ENCODE measurements around the gene SESN3.
"Not testable (repeated sequence)": the region's sequence is repeated elsewhere in the genome, so short reads cannot be mapped to it uniquely, and the experiment has no call there.

SESN3 gene

GRCh38 chr11:95219599-95219998 lies 11.4 kb downstream of the SESN3 start:
- no peaks in the 10 kb centered on the region for H3K27me3 ChIP-seq (ENCODE audit: insufficient read depth, low read depth)
- no peaks in the 10 kb centered on the region for H3K4me1 ChIP-seq (ENCODE audit: low read depth, poor library complexity, severe bottlenecking)
- H3K27ac ChIP-seq, result no peak overlapping the region
- H4K20me1 ChIP-seq (ENCODE audit: insufficient read depth), result no peaks in the 10 kb centered on the region
- H3K4me3 ChIP-seq (IDR thresholded peaks at IDR 0.05; ENCODE audit: insufficient read depth, low read depth, low read length), result no peak overlapping the region
- H3K9ac ChIP-seq, result no peak overlapping the region
- no peak overlapping the region for H2AFZ ChIP-seq (ENCODE audit: low read depth)
- no peak overlapping the region for H3K4me2 ChIP-seq
- H3K79me2 ChIP-seq (ENCODE audit: insufficient read depth, low read depth), result no peaks in the 10 kb centered on the region
- H3K36me3 ChIP-seq (ENCODE audit: insufficient read depth), result no peaks in the 10 kb centered on the region
- TF ChIP-seq CTCF (conservative IDR thresholded peaks at IDR 0.05; ENCODE audit: low read depth, low read length), result no peak

DNA sequence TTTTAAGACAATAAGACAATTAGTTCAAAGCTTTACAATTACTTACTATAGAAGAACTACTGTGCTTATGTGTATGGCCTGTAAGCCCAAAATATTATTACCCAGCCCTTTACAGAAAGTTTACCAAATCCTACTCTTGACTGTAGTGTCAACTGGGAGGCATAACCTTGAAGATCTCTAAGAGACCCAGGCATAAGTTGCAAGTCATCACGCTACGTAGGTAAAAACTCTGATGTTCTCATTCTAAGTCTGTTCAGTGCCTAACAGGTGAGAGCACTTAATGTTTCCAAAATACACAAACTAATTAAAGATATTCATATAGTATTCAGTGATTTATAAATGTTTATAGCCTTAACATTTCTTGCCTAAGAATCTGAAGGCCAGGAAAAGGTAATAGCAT lies 12.9 kb downstream of the SESN3 start:
- H3K79me2 ChIP-seq (ENCODE audit: insufficient read depth, low read depth), result no peaks in the 10 kb centered on the region
- H3K4me2 ChIP-seq, result no peak overlapping the region
- H3K4me3 ChIP-seq (IDR thresholded peaks at IDR 0.05; ENCODE audit: insufficient read depth, low read depth, low read length), result no peak overlapping the region
- no peaks in the 10 kb centered on the region for H4K20me1 ChIP-seq (ENCODE audit: insufficient read depth)
- TF ChIP-seq CTCF (conservative IDR thresholded peaks at IDR 0.05; ENCODE audit: low read depth, low read length), result no peak
- no peak overlapping the region for H3K27ac ChIP-seq
- no peaks in the 10 kb centered on the region for H3K4me1 ChIP-seq (ENCODE audit: low read depth, poor library complexity, severe bottlenecking)
- H3K9ac ChIP-seq, result no peak overlapping the region
- H3K36me3 ChIP-seq (ENCODE audit: insufficient read depth), result no peaks in the 10 kb centered on the region
- H3K27me3 ChIP-seq (ENCODE audit: insufficient read depth, low read depth), result no peaks in the 10 kb centered on the region
- H2AFZ ChIP-seq (ENCODE audit: low read depth), result no peak overlapping the region

- Histone ChIP-seq H3K27me3 (ENCODE audit: insufficient read depth, low read depth) (no peaks in the 10 kb centered on the region), H4K20me1 (ENCODE audit: insufficient read depth) (no peaks in the 10 kb centered on the region), H3K36me3 (ENCODE audit: insufficient read depth) (no peaks in the 10 kb centered on the region), H3K79me2 (ENCODE audit: insufficient read depth, low read depth) (no peaks in the 10 kb centered on the region), H3K4me3 (IDR thresholded peaks at IDR 0.05; ENCODE audit: insufficient read depth, low read depth, low read length) (no peak overlapping the region), H3K9ac (no peak overlapping the region), H3K4me2 (no peak overlapping the region), H2AFZ (ENCODE audit: low read depth) (no peak overlapping the region), H3K4me1 (ENCODE audit: low read depth, poor library complexity, severe bottlenecking) (no peaks in the 10 kb centered on the region), H3K27ac (no peak overlapping the region)
- TF ChIP-seq CTCF (conservative IDR thresholded peaks at IDR 0.05; ENCODE audit: low read depth, low read length), result no peak
These were observed 18.4 kb downstream of the SESN3 start for GRCh38 chr11:95212609-95213008.

DNA sequence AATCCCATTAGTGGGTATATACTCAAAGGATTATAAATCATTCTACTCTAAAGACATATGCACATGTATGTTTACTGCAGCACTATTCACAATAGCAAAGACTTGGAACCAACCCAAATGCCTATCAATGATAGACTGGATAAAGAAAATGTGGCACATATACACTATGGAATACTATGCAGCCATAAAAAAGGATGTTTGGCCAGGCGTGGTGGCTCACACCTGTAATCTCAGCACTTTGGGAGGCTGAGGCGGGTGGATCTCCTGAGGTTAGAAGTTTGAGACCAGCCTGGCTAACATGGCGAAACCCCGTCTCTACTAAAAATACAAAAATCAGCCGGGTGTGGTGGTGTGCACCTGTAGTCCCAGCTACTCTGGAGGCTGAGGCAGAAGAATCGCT lies 21.5 kb downstream of the SESN3 start:
- not testable (repeated sequence) for H2AFZ ChIP-seq (ENCODE audit: low read depth); H3K4me3 ChIP-seq (IDR thresholded peaks at IDR 0.05; ENCODE audit: insufficient read depth, low read depth, low read length); H3K36me3 ChIP-seq (ENCODE audit: insufficient read depth); H3K27me3 ChIP-seq (ENCODE audit: insufficient read depth, low read depth); H3K9ac ChIP-seq; H4K20me1 ChIP-seq (ENCODE audit: insufficient read depth); H3K4me2 ChIP-seq; H3K27ac ChIP-seq; H3K4me1 ChIP-seq (ENCODE audit: low read depth, poor library complexity, severe bottlenecking); H3K79me2 ChIP-seq (ENCODE audit: insufficient read depth, low read depth)

DNA sequence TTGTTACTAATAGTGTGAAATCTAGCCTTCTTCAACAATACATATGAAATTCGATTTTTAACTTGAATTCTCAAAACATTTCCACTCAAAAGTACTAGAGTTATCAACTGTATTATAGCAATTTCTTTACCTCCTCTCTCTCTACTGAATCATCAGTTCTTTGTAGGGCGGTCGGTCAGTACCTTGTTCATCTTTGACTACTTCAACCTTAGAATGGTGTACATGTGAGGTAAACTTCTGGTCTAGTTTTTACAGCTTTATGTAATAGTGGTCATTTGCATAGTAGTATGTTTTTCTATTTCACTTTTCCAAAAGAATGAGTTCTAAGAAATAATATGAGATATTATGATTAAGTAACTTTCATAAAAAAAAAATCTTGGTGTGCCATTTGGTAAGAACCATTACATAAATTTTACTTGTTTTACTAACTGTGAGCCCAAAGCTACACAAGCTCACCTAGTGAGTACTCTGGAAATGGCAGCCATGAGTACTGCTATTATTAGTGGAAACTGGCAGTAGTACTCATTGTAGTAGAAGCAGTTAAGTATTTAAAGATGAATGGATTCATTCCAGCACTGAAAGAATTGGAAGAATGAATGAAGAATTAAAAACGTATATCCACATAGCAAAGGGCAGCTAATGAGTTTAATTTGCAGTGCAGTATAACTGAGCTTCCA lies 30.1 kb downstream of the SESN3 start:
- Histone ChIP-seq H3K4me3 (IDR thresholded peaks at IDR 0.05; ENCODE audit: insufficient read depth, low read depth, low read length) (no peak overlapping the region), H3K4me2 (no peak overlapping the region), H3K9ac (no peak overlapping the region), H2AFZ (ENCODE audit: low read depth) (no peak overlapping the region), H3K27me3 (ENCODE audit: insufficient read depth, low read depth) (no peaks in the 10 kb centered on the region), H3K4me1 (ENCODE audit: low read depth, poor library complexity, severe bottlenecking) (no peaks in the 10 kb centered on the region), H3K79me2 (ENCODE audit: insufficient read depth, low read depth) (no peaks in the 10 kb centered on the region), H3K27ac (no peak overlapping the region), H3K36me3 (ENCODE audit: insufficient read depth) (no peaks in the 10 kb centered on the region), H4K20me1 (ENCODE audit: insufficient read depth) (no peaks in the 10 kb centered on the region)
- TF ChIP-seq CTCF (conservative IDR thresholded peaks at IDR 0.05; ENCODE audit: low read depth, low read length), result no peak

All from KMS-11 (cell line).